Activated T-helper 1 cell treated with anti-CD3 and anti-CD28 coated beads, Interleukin-2, amount 50 U/mL, for 16 hours (primary cell): ENCODE results near the gene RNF149.

Experiments used
- DNase-seq, 2 donors: peaks; one replicate each; pipeline ENCODE4 v3.0.0-alpha.2; 2020; ENCODE audit warnings: low read depth in 1 of 2, low spot score in 1 of 2

RNF149 gene

DNA sequence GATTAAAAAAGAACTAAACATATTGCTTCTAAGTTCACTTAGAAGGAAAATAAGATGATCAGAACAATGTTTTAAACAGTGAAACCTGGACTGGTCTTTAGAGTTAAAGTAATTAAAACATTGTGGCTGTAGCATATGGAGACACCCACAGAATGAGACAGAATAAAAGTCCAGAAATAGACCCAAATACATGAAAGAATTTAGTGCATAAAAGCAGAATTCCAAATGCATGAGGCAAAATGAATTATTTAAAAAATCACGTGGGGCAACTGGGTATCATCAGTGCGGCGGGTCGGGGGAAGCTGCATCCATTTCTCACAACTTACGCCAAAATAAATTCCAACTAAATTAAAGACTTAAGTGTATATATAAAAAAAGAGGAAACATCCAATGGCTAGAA, 12.1 kb downstream of the RNF149 start:
- no peak for DNase-seq

DNA sequence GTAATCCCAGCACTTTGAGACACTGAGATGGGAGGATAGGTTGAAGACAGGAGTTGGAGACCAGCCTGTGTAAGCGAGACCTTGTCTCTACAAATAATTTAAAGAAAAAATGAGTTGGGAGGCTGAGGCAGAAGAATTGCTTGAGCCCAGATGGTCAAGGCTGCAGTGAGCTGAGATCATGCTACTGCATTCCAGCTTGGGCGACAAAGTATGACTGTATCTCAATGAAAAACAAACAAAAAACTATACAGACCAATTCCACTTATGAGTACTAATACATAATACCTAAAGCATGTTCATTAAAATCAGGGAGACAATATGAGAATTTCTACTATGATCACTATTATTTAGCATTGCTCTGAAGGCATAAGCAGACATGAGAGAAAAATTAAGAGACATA, 12.6 kb downstream of the RNF149 start:
- DNase-seq: no peak

DNA sequence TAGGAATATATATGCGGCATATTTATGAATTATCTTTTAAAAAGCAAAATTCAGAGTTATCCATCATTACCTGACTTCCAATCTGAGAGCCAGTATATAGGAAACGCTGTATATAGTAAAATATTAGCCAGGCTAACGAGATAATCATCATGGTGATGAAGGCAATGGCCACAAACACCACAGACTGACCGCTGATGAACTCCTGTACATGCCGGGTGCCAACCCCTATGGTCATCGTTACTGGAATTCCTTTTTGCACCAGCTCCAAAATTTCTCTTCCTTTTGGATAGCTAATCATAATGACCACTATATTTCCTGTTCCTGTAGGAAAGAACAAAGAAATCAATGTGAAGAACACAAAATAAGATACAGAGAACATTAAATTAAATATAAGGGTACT, 13.6 kb downstream of the RNF149 start:
- no peak for DNase-seq

DNA sequence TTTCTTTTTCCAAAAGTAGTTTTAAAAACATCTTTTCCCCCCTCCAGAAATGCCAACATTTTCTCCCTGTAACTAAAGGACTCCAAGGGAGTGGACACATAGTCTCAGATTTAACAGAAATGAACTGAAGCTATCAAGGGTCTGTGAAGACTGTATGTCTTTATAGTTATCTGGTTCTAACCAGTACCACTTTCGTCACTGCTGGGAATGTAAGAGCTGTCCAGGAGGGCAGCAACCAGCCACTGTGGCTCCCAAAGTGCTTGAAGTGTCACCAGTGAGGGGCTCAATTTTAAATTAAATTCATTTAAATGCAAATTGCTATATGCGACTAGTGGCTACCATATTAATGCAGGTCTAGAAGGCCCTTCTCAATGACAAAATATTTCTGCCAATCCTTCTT, 15.0 kb downstream of the RNF149 start:
- DNase-seq: no peak

DNA sequence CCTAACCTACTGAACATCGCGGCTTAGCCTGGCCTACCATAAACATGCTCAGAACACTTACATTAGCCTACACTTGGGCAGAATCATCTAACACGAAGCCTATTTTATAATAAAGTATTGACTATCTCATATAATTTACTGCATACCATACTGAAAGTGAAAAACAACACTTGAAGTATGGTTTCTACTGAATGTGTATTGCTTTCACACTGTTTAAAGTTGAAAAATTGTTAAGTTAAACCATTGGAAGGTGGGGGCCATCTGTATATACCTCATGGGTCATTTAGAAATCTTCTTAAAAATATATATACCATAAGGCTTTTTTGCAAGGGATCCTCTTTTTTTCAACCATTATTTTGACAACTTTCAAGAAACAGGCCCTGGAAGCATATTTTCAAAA, 16.5 kb downstream of the RNF149 start:
- DNase-seq: no peak

DNA sequence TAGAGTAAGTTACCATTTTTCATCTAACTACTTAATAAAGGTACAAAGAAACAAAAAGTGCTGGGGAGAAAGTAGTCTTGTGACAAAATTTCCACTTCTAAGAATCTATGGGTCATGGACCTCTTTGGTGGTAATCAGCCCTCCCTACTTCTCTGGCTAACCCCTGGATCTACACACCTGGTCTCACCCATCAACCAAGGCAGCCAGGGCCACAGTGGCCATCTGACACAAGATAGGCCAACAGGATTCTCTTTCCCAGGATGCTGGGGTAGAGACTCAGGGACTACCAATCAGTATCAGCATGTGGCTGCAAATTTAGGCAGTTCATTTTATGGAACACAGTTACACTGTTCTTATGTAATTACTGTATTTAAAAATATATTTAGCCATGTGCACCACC, 17.8 kb downstream of the RNF149 start:
- DNase-seq: no peak

DNA sequence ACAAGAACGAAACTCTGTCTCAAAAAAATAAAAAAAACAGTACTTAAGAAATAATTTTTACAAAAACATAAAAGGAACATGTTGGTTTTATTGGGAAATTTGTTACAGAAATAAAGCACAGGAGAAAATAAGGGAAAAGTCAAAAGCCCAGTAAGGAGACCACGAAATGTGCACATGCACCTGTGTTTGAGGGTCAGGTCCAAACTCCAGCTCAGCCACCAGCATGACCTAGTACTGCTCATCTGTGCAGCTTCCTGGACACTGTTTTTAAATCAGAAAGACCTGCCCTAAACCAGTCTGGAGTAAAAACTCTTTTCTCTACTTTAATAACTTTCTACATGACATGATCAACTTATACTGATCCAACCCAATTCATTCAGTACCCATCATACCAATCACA, 21.2 kb downstream of the RNF149 start:
- no peak for DNase-seq

DNA sequence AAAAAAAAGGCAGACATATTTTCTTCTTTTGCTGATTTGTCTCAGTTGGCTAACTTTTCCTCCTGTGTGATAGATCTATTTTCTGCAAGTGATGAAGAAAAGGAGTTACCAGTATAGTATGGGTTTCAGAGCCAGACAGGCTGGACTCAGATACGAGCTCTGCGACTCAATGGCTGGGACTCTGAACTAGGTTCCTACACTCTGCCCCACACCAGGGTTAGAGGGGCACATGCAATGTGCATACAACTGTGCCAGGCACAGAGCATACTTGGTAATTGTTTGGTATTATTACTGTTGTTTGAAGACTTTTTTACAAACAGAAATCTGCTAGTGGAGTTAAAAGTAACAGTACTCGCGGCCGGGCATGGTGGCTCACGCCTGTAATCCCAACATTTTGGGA, 21.8 kb downstream of the RNF149 start:
- DNase-seq: no peak

DNA sequence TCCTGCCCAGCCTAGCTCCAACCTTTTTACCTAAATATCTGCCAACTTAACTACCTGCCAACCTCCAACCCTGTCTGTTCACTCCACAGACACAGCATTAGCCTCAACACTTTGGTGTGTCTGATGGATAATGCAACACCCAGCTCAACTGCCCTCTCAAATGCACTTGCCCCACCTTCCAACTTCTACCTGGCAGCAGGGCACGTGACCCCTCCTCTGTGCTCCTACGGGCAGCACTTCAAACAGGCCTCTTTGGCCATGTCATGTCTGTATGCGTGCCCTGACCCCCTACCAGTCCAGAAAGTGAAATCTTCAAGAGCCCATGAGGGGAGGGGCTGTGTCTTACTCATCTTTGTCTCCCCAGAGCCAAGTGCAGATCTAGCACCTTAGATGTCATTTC, 25.5 kb downstream of the RNF149 start:
- DNase-seq: no peak

DNA sequence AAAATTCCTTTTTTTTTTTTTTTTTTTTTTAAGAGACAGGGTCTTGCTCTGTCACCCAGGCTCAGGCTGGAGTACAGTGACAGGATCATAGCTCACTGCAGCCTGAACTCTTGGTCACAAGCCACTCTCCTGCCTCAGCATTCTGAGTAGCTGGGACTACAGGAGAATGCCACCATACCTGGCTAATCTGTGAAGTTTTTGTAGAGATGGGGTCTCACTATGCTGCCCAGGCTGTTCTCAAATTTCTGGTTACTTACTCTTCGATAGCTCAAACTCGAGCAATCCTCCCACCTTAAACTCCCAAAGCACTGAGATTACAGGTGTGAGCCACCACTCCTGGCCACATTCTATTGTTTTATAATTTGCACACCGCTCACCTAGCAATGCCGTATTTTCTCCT, 27.0 kb downstream of the RNF149 start:
- DNase-seq: no peak

DNA sequence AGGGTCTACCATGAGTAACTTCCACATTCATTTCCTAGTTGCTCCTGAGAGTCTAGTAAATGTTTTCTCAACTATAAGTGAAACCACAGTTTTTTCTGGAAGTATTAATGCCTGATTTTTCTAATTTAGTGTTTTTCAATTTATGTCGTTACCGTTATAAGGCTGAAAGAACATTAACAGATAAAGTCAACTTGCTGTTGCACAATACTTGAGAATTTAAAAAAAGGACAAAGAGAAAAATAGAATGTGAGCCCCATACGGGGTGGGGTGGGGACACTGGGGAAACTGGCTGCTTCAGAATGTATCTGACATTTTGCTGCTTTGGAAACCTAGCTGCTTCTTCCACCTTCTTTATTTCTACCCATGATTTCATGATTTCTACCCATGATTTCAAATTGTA, 29.6 kb downstream of the RNF149 start:
- no peak for DNase-seq

DNA sequence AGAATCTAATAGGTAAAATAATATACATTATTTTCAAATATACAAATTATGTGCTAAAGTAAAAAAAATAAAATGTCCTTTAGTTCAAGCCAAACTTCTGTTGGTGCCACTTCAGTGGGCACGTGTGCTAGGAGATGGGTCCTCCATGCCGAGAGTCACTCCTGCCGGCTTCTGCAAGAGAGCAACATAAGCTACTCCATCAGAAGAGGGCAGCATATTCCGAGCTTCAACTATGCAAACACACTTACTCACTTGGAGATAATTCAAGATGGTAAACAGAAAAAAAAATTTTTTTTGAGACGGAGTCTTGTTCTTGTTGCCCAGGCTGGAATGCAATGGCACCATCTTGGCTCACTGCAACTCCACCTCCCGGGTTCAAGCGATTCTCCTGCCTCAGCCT, 31.4 kb downstream of the RNF149 start:
- DNase-seq: no peak

DNA sequence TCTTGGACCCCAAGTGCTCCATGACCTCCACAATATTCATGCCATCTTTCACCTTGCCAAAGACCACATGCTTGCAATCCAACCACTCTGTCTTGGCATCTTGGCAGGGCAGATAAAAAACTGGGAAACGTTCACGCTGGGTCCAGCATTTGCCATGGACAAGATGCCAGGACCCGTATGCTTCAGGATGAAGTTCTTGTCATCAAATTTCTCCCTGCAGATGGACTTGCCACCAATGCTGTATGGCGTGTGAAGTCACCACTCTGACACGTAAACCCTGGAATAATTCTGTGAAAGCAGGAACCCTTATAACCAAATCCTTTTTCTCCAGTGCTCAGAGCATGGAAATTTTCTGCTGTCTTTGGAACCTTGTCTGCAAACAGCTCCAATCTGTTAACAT, 34.4 kb downstream of the RNF149 start:
- no peak for DNase-seq

DNA sequence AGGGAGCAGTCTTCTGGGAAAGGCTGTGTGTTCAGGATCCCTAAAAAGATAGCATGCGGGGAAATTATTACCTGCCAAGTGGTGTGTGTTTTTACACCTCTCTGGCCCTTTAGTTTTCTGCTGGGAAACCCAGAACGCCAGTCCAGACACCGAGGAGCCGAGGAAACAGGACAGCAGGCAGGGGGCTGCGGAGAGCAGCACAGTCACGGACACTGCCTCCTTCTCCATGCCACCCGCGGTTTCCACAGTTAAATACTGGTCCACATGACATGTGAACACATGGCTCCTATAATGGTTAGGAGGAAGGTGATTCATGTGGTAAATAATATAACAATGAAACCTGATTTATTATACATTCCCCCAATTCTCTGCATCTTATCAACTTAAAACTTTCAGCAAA, 35.4 kb downstream of the RNF149 start:
- DNase-seq: no peak

DNA sequence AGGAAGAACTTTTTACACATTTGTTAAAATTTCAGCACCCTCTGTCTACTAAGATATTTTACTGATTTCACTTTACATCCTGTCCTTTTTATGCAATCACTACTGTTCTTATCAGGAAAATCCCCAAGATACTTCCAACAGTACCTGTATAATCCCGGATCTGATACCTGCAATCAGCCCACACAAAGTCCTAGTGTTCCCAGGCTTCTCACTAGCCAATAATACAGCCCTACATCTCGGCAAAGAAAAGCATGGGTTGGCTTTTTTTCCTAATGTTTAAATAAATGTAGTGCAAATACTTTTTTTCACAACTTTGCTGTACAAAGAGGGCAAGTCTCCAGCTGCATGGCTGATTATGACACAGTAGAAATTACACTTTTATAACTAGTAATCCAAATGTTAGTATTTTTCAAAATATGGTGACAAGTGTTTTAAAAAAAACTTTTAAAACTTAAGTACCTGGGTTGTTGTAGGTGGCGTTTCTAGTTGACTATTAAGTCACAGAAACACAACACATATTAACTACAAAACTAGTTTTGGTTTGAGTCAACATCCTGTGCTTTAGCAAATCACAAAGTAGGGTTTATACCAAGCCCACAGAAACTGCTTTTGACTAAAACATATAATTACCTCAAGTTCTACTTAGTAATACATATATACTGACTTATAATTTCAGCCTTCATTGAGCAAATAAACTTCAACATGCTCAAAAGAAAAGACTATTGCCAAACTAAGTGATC, 36.3 kb downstream of the RNF149 start:
- no peak for DNase-seq

DNA sequence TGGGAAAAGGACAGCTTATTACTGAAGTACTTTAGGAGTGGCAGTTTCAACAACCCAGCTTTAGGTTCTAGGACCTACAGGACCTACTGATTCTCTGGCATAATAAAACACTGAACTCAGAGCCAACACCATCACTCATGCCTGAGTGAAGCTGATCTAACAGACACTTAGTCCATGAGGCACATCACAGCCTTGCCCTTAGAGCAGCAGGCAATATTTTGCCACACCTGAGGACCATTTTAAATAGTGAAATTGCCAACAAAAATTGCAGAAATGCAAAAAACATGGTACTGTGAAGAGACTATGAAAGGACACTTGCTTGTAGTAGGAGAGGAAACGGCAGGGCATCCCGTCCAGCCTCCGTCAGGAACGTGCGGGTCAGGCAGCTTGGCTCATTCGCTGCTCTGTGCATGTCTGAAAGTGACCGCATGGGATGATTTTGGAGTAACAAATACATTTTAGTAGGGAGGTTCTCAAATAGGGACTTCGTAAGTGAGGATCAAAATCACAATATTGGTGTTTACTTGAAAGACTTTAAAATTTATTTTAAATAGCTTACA, 37.7 kb downstream of the RNF149 start:
- DNase-seq: no peak

DNA sequence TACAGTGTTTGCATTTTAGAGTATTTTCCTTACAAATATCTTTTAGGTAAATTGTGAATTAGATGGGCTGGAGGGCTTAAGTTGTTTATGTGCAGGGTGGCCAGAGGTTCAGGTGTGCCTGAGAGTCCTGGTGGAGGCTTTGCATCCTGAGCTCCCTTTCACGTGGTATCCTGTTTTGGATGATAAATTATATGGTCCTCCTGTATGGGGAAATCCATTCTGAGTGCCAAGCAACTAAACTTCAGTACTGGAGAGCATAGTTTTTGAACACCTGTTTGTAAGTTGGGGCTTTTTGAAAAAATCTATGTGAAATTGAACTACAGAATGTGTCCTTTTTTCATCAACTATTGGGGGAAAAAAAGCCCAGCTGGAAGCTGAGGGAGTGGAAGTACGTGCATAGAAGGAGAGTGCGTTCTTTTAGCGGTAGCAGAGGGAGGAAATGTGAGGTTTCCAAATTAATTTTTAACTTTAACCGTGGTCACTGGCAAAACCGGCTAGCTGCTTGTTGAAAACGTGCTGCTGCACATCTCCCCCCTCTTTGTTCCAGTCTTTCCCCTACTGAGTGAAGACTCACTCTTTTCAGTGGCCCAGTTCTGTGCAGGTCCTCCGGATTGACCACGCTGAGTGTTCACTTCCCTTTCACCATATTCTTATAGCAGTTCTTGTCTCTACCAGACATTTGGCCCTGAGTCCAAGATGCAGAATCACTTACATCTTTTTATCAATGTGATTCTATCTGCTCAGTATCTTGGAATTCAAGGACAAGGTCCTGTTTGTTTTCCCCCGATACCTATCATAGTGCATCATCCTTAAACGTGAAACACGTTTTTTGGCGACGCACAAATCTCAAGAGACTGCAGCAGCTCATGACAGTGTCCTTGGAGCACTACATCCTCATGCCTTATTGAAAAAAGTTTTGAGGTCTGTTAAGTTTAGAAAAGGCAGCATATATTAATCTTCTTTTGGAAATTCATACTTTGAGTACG, 40.5 kb downstream of the RNF149 start:
- no peak for DNase-seq

DNA sequence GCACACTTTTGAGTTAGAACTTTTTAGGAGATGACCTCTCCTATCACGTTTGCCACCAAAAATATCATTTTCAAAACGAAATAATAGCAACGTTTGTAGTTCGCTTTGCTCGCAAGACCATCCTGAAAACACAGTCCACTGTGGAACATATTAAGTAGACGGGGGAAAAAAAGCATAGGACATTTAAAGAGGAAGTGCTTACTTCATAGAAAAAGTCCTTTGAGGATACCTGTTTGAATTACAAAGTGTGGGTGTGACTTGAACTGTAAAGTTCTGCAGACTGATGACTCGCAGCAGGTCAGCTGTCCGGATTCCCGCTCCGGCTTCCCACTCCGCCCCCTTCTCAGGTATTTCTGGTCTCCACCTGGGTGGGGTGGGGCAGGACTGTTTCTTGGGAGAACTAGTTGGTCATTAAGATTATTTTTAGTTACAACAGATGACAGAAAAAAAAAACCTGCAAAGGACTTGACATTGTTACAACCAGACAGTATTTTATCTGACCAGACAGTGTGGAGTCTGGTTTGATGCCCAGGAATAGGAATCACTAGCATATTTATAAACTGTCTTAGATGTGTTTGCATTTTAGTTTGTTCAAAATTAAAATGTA, 42.5 kb downstream of the RNF149 start:
- no peak for DNase-seq

DNA sequence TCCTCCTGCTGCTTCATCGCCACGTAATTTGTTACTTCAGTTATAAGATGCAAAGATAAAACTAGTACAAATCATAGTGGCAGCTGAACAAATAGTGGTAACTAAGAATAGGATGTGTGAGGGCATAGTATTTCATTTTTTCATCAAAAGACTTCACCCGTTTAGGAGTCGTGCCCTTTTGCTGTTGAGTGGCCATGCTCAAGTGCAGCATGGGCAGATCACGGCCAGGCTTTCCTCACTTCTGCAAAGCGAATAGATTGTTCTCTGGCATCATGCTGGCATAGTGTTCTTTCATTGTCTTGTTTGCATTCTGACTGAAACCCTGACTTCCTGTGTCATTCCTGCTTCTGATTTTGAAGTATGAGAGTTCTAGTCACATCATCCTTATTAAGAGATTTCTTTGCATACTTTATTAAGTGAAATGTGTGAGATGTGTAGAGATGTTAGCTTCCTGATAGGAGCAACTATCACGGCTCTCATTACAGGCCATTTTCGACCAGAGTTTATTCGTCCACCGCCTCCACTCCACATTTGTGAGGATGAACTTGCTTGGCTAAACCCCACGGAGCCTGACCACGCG, 44.1 kb downstream of the RNF149 start:
- no peak for DNase-seq

DNA sequence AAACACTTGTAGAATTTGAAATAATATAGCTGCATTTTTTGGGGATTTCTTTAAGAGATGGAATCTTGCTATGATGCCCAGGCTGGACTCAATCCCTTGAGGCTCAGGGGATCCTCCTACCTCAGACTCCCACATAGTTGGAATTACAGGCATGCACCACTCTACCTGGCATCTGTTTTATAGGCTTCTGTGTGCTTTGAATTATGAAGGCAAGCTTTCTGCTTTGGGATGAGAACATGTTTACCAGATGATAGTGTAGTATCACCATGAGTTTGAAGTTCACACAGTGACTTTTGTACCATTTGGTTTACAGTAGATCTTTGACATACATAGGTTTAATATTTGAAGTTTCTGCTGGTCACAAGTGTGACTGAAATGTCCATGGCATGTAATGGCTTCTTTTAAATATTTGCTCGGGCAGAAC, 45.1 kb downstream of the RNF149 start:
- DNase-seq: no peak

DNA sequence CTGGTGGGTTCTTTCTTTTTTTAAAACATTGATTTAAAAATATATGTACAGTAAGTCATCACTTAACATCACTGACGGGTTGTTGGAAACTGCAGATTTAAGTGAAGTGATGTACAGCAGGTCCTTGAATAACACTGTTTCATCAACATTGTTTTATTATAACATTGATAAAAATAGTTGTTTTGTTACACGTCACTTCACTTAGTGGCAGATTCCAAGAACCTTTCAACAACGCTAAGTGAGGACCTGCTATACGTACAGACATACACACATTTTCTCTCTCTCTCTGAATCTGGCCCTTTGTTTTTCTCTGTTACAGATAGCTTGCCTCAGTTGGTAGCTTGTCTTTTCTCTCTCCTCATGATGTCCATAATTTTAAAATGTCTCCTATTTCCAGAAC, 46.4 kb downstream of the RNF149 start:
- DNase-seq: no peak
